ENCODE data around the gene TCF12.

TCF12 gene

GRCh38 chr15:56918046-56918938 lies at the start of gene TCF12:
Gene TCF12, plus strand, starts transcription at chr15:56918644. Its CDS starts 1,270 bp downstream, at chr15:56919914.
- H3K4me3 ChIP-seq (ENCODE audit: insufficient read length, low read depth), result peak within 1 kb of the TSS; percentile 59
- H3K4me1 ChIP-seq (ENCODE audit: insufficient read depth, insufficient read length), result peaks cover 4% of the 10 kb centered on the region
- peak; percentile 92 for DNase-seq (ENCODE audit: low read depth, low spot score)
- TF ChIP-seq ZNF274 (IDR thresholded peaks at IDR 0.05; ENCODE audit: low read depth, low read length) (no peak), YY1 (IDR thresholded peaks at IDR 0.05; ENCODE audit: insufficient read depth, insufficient read length) (peak; percentile 62)
- peak within 1 kb of the TSS; percentile 92 for H3K9ac ChIP-seq (ENCODE audit: insufficient read length, low read depth)
- H3K27me3 ChIP-seq (ENCODE audit: insufficient read depth, insufficient read length), result peaks cover 7% of the 10 kb centered on the region
- peaks cover 45% of the 10 kb centered on the region for H3K36me3 ChIP-seq (ENCODE audit: insufficient read depth, insufficient read length, low read length)
- peaks cover 6% of the 10 kb centered on the region; the same call in 1 of the 2 replicates for H3K9me3 ChIP-seq (ENCODE audit: insufficient read depth, low read length)

DNA sequence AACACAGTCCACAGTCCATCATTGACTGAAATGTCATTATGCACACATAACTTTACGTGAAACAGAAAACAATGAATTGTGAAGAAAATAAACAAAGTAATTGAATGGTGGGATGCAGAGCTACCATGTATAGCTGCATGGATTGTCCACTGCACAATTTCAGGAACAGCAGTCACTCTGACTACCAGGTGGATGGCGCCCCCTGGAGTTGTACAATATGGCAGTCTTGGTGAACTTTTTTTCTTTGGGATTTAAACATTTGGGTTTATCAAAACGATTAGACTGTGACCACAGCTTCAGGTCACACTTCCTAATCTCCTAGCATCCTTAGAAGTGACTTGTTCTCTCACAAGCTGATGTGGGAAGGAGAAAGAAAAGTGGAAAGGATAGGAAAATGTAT lies 48.9 kb upstream of the TCF12 start:
- peak; percentile 39 for DNase-seq (ENCODE audit: low read depth, low spot score)
- Histone ChIP-seq H3K4me3 (ENCODE audit: insufficient read length, low read depth) (no peak overlapping the region), H3K27me3 (ENCODE audit: insufficient read depth, insufficient read length) (no peaks in the 10 kb centered on the region), H3K36me3 (ENCODE audit: insufficient read depth, insufficient read length, low read length) (no peaks in the 10 kb centered on the region), H3K9ac (ENCODE audit: insufficient read length, low read depth) (no peak overlapping the region), H3K4me1 (ENCODE audit: insufficient read depth, insufficient read length) (no peaks in the 10 kb centered on the region), H3K9me3 (ENCODE audit: insufficient read depth, low read length) (no peaks in the 10 kb centered on the region)
- TF ChIP-seq YY1 (IDR thresholded peaks at IDR 0.05; ENCODE audit: insufficient read depth, insufficient read length), result no peak
- TF ChIP-seq ZNF274 (IDR thresholded peaks at IDR 0.05; ENCODE audit: low read depth, low read length), result no peak
- no peak for TF ChIP-seq SUZ12 (IDR thresholded peaks at IDR 0.05; ENCODE audit: extremely low read depth, insufficient read depth, insufficient read length)

- no peaks in the 10 kb centered on the region for H3K27me3 ChIP-seq (ENCODE audit: insufficient read depth, insufficient read length)
- TF ChIP-seq SUZ12 (IDR thresholded peaks at IDR 0.05; ENCODE audit: extremely low read depth, insufficient read depth, insufficient read length) (no peak), ZNF274 (IDR thresholded peaks at IDR 0.05; ENCODE audit: low read depth, low read length) (no peak), YY1 (IDR thresholded peaks at IDR 0.05; ENCODE audit: insufficient read depth, insufficient read length) (no peak)
- no peaks in the 10 kb centered on the region for H3K36me3 ChIP-seq (ENCODE audit: insufficient read depth, insufficient read length, low read length)
- H3K4me3 ChIP-seq (ENCODE audit: insufficient read length, low read depth), result no peak overlapping the region
- no peak overlapping the region for H3K9ac ChIP-seq (ENCODE audit: insufficient read length, low read depth)
- H3K4me1 ChIP-seq (ENCODE audit: insufficient read depth, insufficient read length), result no peaks in the 10 kb centered on the region
- DNase-seq (ENCODE audit: low read depth, low spot score), result no peak
- H3K9me3 ChIP-seq (ENCODE audit: insufficient read depth, low read length), result no peaks in the 10 kb centered on the region
These were observed 47.3 kb upstream of the TCF12 start for GRCh38 chr15:56871185-56871584.

DNA sequence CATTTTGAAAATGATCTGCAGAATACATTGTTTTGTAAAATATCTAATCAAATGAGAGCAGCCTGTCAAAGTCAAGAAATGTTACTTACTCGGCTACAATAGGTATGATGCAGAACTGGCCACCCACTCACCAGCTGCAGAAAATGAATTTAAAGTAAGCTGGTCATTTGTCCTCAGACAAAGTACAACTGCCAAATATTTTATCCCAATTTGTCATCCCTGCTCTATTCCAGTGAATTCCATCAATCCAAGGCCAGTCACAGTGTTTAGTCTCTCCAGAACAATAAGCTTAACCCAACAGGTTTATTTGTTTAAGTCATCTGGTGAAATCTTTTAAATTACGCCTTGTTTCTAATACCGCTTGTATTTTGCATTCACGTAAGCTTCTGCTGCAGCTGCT lies 46.6 kb upstream of the TCF12 start:
- no peak overlapping the region for H3K4me3 ChIP-seq (ENCODE audit: insufficient read length, low read depth)
- no peaks in the 10 kb centered on the region for H3K36me3 ChIP-seq (ENCODE audit: insufficient read depth, insufficient read length, low read length)
- H3K9ac ChIP-seq (ENCODE audit: insufficient read length, low read depth), result no peak overlapping the region
- no peaks in the 10 kb centered on the region for H3K9me3 ChIP-seq (ENCODE audit: insufficient read depth, low read length)
- no peaks in the 10 kb centered on the region for H3K4me1 ChIP-seq (ENCODE audit: insufficient read depth, insufficient read length)
- no peak for DNase-seq (ENCODE audit: low read depth, low spot score)
- H3K27me3 ChIP-seq (ENCODE audit: insufficient read depth, insufficient read length), result no peaks in the 10 kb centered on the region
- TF ChIP-seq YY1 (IDR thresholded peaks at IDR 0.05; ENCODE audit: insufficient read depth, insufficient read length) (no peak), SUZ12 (IDR thresholded peaks at IDR 0.05; ENCODE audit: extremely low read depth, insufficient read depth, insufficient read length) (no peak), ZNF274 (IDR thresholded peaks at IDR 0.05; ENCODE audit: low read depth, low read length) (no peak)

DNA sequence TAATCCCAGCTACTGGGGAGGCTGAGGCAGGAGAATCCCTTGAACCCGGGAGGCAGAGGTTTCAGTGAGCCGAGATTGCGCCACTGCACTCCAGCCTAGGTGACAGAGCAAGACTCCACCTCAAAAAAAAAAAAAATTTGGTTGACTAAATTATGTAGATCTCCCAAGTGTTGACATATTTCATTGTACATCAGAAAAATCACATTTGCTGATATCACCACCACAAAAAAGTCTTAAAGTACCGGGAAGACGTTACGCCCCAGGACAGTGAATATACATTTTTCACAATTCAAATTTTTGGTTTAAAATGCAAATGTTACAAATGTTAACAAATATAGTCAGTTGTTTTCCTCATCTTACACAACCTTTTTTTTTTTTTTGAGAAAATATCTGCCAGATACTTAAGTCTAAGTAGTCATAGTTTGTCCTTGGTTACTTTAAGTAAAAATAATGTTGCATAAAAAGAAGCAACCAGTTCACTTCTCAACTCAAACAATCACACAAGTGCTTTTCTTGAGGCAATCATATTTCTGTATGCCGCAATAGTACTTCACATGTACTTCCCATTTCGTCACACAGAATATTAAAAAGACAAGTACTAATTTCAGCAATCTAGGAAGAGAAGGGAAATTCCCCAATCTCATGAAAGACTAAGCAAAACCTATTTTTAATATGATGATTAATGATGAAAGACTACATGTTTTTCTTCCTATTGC lies 41.0 kb upstream of the TCF12 start:
- no peak for DNase-seq (ENCODE audit: low read depth, low spot score)
- no peak for TF ChIP-seq YY1 (IDR thresholded peaks at IDR 0.05; ENCODE audit: insufficient read depth, insufficient read length)
- no peak for TF ChIP-seq ZNF274 (IDR thresholded peaks at IDR 0.05; ENCODE audit: low read depth, low read length)
- no peak for TF ChIP-seq SUZ12 (IDR thresholded peaks at IDR 0.05; ENCODE audit: extremely low read depth, insufficient read depth, insufficient read length)
- no peaks in the 10 kb centered on the region for H3K36me3 ChIP-seq (ENCODE audit: insufficient read depth, insufficient read length, low read length)
- H3K4me3 ChIP-seq (ENCODE audit: insufficient read length, low read depth), result no peak overlapping the region
- H3K4me1 ChIP-seq (ENCODE audit: insufficient read depth, insufficient read length), result no peaks in the 10 kb centered on the region
- H3K27me3 ChIP-seq (ENCODE audit: insufficient read depth, insufficient read length), result no peaks in the 10 kb centered on the region
- H3K9ac ChIP-seq (ENCODE audit: insufficient read length, low read depth), result no peak overlapping the region
- no peaks in the 10 kb centered on the region for H3K9me3 ChIP-seq (ENCODE audit: insufficient read depth, low read length)

DNA sequence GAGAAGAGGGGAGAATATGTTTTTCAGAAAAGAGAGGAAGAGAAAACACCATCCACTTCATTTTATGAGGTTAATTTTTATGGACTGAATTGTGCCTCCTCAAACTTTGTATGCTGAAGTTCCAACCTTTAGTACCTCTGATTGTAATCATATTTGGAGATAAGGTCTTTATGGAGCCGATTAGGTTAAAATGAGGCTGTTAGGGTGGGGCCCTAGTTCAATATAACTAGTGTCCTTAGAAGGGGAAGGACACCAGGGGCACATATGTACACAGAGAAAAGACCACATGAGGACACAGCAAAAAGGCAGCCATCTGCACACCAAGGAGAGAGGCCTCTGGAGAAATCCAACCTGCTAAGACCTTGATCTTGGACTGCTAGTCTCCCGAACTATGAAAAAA lies 38.9 kb upstream of the TCF12 start:
- no peak for DNase-seq (ENCODE audit: low read depth, low spot score)
- Histone ChIP-seq H3K36me3 (ENCODE audit: insufficient read depth, insufficient read length, low read length) (no peaks in the 10 kb centered on the region), H3K27me3 (ENCODE audit: insufficient read depth, insufficient read length) (no peaks in the 10 kb centered on the region), H3K9me3 (ENCODE audit: insufficient read depth, low read length) (no peaks in the 10 kb centered on the region), H3K4me1 (ENCODE audit: insufficient read depth, insufficient read length) (no peaks in the 10 kb centered on the region), H3K9ac (ENCODE audit: insufficient read length, low read depth) (no peak overlapping the region), H3K4me3 (ENCODE audit: insufficient read length, low read depth) (no peak overlapping the region)
- TF ChIP-seq SUZ12 (IDR thresholded peaks at IDR 0.05; ENCODE audit: extremely low read depth, insufficient read depth, insufficient read length) (no peak), ZNF274 (IDR thresholded peaks at IDR 0.05; ENCODE audit: low read depth, low read length) (no peak), YY1 (IDR thresholded peaks at IDR 0.05; ENCODE audit: insufficient read depth, insufficient read length) (no peak)

- DNase-seq (ENCODE audit: low read depth, low spot score), result no peak
- H3K4me1 ChIP-seq (ENCODE audit: insufficient read depth, insufficient read length), result no peaks in the 10 kb centered on the region
- no peaks in the 10 kb centered on the region for H3K27me3 ChIP-seq (ENCODE audit: insufficient read depth, insufficient read length)
- H3K36me3 ChIP-seq (ENCODE audit: insufficient read depth, insufficient read length, low read length), result no peaks in the 10 kb centered on the region
- no peaks in the 10 kb centered on the region for H3K9me3 ChIP-seq (ENCODE audit: insufficient read depth, low read length)
- TF ChIP-seq ZNF274 (IDR thresholded peaks at IDR 0.05; ENCODE audit: low read depth, low read length) (no peak), SUZ12 (IDR thresholded peaks at IDR 0.05; ENCODE audit: extremely low read depth, insufficient read depth, insufficient read length) (no peak), YY1 (IDR thresholded peaks at IDR 0.05; ENCODE audit: insufficient read depth, insufficient read length) (no peak)
- H3K9ac ChIP-seq (ENCODE audit: insufficient read length, low read depth), result no peak overlapping the region
- H3K4me3 ChIP-seq (ENCODE audit: insufficient read length, low read depth), result no peak overlapping the region
These were observed 35.4 kb upstream of the TCF12 start for GRCh38 chr15:56883088-56883487.
